MM.1S (cell line): Measurements from ENCODE around the gene HNRNPD.
"Not testable (repeated sequence)": the region's sequence is repeated elsewhere in the genome, so short reads cannot be mapped to it uniquely, and the experiment has no call there.

Experiments
- DNase-seq: peaks from one replicate; pipeline ENCODE4 v3.0.0-alpha.2; 2015
- H2AFZ ChIP-seq: fragments of 300-600 bp; sonication (generic); 2 replicates; pipeline ENCODE4 v1.6.0; 2016; ENCODE audit warnings: antibody characterized with exemption, low read length
- H3F3A ChIP-seq: fragments of 300-600 bp; sonication (generic); 2 replicates; pipeline ENCODE4 v1.6.1; 2016; ENCODE audit warnings: mild to moderate bottlenecking, antibody characterized with exemption, low read length, moderate library complexity, mixed read lengths; ENCODE audit not compliant: insufficient read depth
- H3K27ac ChIP-seq: fragments of 300-600 bp; sonication (generic); 2 replicates; pipeline ENCODE4 v1.5.1; 2016; ENCODE audit warnings: mild to moderate bottlenecking, low read length
- H3K27me3 ChIP-seq: fragments of 300-600 bp; sonication (generic); replicated peaks from 2 replicates; pipeline ENCODE4 v1.6.0; 2016; ENCODE audit warnings: low read length; ENCODE audit not compliant: insufficient read depth
- H3K36me3 ChIP-seq: fragments of 300-600 bp; sonication (generic); replicated peaks from 2 replicates; pipeline ENCODE4 v1.6.1; 2016; ENCODE audit warnings: mild to moderate bottlenecking, low read length, mixed read lengths; ENCODE audit not compliant: insufficient read depth
- H3K4me1 ChIP-seq: fragments of 300-600 bp; sonication (generic); 2 replicates; pipeline ENCODE4 v1.6.1; 2016; ENCODE audit warnings: low read length, mixed read lengths
- H3K4me2 ChIP-seq: fragments of 300-600 bp; sonication (generic); 2 replicates; pipeline ENCODE4 v1.6.0; 2016; ENCODE audit warnings: low read depth, low read length
- H3K4me3 ChIP-seq: fragments of 300-600 bp; sonication (generic); 2 replicates; pipeline ENCODE4 v1.5.1; 2016; ENCODE audit warnings: low read length, mixed read lengths
- H3K79me2 ChIP-seq: fragments of 300-600 bp; sonication (generic); 2 replicates; pipeline ENCODE4 v1.6.1; 2016; ENCODE audit warnings: mixed run types, low read length, mixed read lengths
- H3K9ac ChIP-seq: fragments of 300-600 bp; sonication (generic); 2 replicates; pipeline ENCODE4 v1.6.1; 2016; ENCODE audit warnings: low read length, mixed read lengths
- H3K9me2 ChIP-seq: fragments of 300-600 bp; sonication (generic); replicated peaks from 2 replicates; pipeline ENCODE4 v1.6.1; 2016; ENCODE audit warnings: mild to moderate bottlenecking, low read length, mixed read lengths; ENCODE audit not compliant: insufficient read depth
- H3K9me3 ChIP-seq: fragments of 300-600 bp; sonication (generic); replicated peaks from 2 replicates; pipeline ENCODE4 v1.6.1; 2016; ENCODE audit warnings: mild to moderate bottlenecking, low read length, mixed read lengths; ENCODE audit not compliant: insufficient read depth
- H4K20me1 ChIP-seq: fragments of 300-600 bp; sonication (generic); 2 replicates; pipeline ENCODE4 v1.6.1; 2016; ENCODE audit warnings: mild to moderate bottlenecking, low read length, moderate library complexity, mixed read lengths; ENCODE audit not compliant: insufficient read depth
- CTCF ChIP-seq: fragments of 300-600 bp; sonication (generic); IDR thresholded peaks from 2 replicates; pipeline ENCODE4 v1.5.1; 2016; ENCODE audit warnings: antibody characterized with exemption, low read length, mixed read lengths
- EZH2 ChIP-seq: fragments of 300-600 bp; sonication (generic); optimal IDR thresholded peaks from 2 replicates; pipeline ENCODE3; 2017; ENCODE audit warnings: low read depth, mild to moderate bottlenecking, antibody characterized with exemption, low read length, mixed read lengths
- EZH2phosphoT487 ChIP-seq: fragments of 300-600 bp; sonication (generic); IDR thresholded peaks from 2 replicates; pipeline ENCODE4 v1.6.1; 2018; ENCODE audit warnings: antibody characterized with exemption, low read length

The HNRNPD gene

GRCh38 chr4:82331814-82332213 is 42.0 kb downstream of the HNRNPD start:
- Histone ChIP-seq H3K4me1 (no peaks in the 10 kb centered on the region), H3K4me3 (no peak overlapping the region), H3K27me3 (no peaks in the 10 kb centered on the region), H3K4me2 (no peak overlapping the region), H2AFZ (no peak overlapping the region), H4K20me1 (no peaks in the 10 kb centered on the region), H3K9ac (no peak overlapping the region), H3K27ac (no peak overlapping the region), H3K9me3 (no peaks in the 10 kb centered on the region), H3K9me2 (no peaks in the 10 kb centered on the region), H3F3A (no peaks in the 10 kb centered on the region), H3K36me3 (no peaks in the 10 kb centered on the region), H3K79me2 (no peaks in the 10 kb centered on the region)
- TF ChIP-seq EZH2phosphoT487 (no peak), EZH2 (no peak), CTCF (no peak)
- no peak for DNase-seq

DNA sequence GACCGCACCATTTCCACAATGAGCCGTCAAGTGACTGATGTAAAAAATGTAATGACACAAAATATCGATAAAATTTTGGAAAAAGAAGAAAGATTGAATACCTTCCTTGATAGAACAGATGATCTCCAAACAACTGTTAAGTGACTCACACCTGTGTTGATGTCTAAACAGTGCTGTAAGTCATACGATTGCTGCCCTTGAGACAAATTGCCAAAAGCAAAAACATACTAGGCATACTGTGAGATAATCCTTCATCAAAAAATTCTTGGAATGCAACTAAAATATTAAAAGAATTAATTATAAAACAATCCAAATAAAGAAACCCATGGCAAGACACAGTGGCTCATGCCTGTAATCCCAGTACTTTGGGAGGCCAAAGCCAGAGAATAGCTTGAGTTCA is 53.4 kb downstream of the HNRNPD start:
- H3K9me3 ChIP-seq = no peaks in the 10 kb centered on the region
- no peak overlapping the region for H3K27ac ChIP-seq
- H3K27me3 ChIP-seq = no peaks in the 10 kb centered on the region
- no peak overlapping the region for H2AFZ ChIP-seq
- no peaks in the 10 kb centered on the region for H3K4me1 ChIP-seq
- H3K9ac ChIP-seq = no peak overlapping the region
- H3K9me2 ChIP-seq = no peaks in the 10 kb centered on the region
- no peaks in the 10 kb centered on the region for H3K79me2 ChIP-seq
- no peak for DNase-seq
- no peak overlapping the region for H3K4me3 ChIP-seq
- no peak overlapping the region for H3K4me2 ChIP-seq
- H3F3A ChIP-seq = no peaks in the 10 kb centered on the region
- H3K36me3 ChIP-seq = no peaks in the 10 kb centered on the region
- no peak for TF ChIP-seq EZH2
- TF ChIP-seq EZH2phosphoT487 = no peak
- TF ChIP-seq CTCF = no peak
- no peaks in the 10 kb centered on the region for H4K20me1 ChIP-seq

GRCh38 chr4:82303063-82303462 is 70.7 kb downstream of the HNRNPD start:
- not testable (repeated sequence) for H2AFZ ChIP-seq, H3K79me2 ChIP-seq, H3K36me3 ChIP-seq, DNase-seq, H3K27me3 ChIP-seq, H3K4me3 ChIP-seq, H4K20me1 ChIP-seq, H3K4me1 ChIP-seq, H3K4me2 ChIP-seq, H3K9me2 ChIP-seq, H3F3A ChIP-seq, H3K9me3 ChIP-seq, H3K27ac ChIP-seq, H3K9ac ChIP-seq
